ENCODE results near the gene JAK3. TPM values are rescaled to one million over a fixed set of nuclear protein-coding genes. Genes with fewer than 3 reads are reported as not detected.

JAK3 gene
- total and polyA plus RNA-seq, 2 of the 13 experiments (the other 11 are each of a cell fraction or from before 2014, with no cell fraction given) = 3.4 to 18.6 TPM

DNA sequence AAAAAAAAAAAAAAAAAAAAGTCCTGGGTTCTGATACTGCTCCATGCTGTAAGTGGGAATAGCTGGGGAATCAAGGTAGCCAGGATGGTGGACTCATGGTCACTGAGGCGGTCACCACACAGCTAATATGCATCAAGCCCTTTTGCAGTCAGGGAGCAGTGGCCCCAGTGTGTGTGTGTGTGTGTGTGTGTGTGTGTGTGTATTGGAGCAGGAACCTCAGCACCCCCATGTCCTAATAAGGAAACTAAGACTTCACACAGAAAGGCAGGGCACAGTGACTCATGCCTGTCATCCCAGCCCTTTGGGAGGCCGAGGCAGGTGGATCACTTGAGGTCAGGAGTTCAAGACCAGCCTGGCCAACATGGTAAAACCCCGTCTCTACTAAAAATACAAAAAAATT is 40.8 kb downstream of the JAK3 start (continued):
- TF ChIP-seq, protein P1, sequence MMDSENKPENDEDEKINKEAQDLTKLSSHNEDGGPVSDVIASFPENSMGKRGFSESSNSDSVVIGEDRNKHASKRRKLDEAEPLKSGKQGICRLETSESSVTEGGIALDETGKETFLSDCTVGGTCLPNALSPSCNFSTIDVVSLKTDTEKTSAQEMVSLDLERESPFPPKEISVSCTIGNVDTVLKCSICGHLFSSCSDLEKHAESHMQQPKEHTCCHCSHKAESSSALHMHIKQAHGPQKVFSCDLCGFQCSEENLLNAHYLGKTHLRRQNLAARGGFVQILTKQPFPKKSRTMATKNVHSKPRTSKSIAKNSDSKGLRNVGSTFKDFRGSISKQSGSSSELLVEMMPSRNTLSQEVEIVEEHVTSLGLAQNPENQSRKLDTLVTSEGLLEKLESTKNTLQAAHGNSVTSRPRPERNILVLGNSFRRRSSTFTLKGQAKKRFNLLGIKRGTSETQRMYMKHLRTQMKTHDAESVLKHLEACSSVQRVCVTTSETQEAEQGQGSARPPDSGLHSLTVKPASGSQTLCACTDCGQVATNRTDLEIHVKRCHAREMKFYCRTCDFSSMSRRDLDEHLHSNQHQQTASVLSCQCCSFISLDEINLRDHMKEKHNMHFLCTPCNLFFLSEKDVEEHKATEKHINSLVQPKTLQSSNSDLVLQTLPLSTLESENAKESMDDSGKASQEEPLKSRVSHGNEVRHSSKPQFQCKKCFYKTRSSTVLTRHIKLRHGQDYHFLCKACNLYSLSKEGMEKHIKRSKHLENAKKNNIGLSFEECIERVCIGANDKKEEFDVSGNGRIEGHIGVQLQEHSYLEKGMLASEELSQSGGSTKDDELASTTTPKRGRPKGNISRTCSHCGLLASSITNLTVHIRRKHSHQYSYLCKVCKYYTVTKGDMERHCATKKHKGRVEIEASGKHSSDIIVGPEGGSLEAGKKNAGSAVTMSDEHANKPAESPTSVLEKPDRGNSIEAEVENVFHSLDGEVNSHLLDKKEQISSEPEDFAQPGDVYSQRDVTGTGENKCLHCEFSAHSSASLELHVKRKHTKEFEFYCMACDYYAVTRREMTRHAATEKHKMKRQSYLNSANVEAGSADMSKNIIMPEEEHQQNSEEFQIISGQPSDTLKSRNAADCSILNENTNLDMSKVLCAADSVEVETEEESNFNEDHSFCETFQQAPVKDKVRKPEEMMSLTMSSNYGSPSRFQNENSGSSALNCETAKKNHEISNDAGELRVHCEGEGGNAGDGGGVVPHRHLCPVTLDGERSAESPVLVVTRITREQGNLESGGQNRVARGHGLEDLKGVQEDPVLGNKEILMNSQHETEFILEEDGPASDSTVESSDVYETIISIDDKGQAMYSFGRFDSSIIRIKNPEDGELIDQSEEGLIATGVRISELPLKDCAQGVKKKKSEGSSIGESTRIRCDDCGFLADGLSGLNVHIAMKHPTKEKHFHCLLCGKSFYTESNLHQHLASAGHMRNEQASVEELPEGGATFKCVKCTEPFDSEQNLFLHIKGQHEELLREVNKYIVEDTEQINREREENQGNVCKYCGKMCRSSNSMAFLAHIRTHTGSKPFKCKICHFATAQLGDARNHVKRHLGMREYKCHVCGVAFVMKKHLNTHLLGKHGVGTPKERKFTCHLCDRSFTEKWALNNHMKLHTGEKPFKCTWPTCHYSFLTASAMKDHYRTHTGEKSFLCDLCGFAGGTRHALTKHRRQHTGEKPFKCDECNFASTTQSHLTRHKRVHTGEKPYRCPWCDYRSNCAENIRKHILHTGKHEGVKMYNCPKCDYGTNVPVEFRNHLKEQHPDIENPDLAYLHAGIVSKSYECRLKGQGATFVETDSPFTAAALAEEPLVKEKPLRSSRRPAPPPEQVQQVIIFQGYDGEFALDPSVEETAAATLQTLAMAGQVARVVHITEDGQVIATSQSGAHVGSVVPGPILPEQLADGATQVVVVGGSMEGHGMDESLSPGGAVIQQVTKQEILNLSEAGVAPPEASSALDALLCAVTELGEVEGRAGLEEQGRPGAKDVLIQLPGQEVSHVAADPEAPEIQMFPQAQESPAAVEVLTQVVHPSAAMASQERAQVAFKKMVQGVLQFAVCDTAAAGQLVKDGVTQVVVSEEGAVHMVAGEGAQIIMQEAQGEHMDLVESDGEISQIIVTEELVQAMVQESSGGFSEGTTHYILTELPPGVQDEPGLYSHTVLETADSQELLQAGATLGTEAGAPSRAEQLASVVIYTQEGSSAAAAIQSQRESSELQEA (CRISPR knock-in tag; IDR thresholded peaks at IDR 0.05; ENCODE audit: not compliant biosample characterization) = no peak
- no peak for TF ChIP-seq GABPB1 (CRISPR knock-in tag; IDR thresholded peaks at IDR 0.05)
- TF ChIP-seq, protein P2, sequence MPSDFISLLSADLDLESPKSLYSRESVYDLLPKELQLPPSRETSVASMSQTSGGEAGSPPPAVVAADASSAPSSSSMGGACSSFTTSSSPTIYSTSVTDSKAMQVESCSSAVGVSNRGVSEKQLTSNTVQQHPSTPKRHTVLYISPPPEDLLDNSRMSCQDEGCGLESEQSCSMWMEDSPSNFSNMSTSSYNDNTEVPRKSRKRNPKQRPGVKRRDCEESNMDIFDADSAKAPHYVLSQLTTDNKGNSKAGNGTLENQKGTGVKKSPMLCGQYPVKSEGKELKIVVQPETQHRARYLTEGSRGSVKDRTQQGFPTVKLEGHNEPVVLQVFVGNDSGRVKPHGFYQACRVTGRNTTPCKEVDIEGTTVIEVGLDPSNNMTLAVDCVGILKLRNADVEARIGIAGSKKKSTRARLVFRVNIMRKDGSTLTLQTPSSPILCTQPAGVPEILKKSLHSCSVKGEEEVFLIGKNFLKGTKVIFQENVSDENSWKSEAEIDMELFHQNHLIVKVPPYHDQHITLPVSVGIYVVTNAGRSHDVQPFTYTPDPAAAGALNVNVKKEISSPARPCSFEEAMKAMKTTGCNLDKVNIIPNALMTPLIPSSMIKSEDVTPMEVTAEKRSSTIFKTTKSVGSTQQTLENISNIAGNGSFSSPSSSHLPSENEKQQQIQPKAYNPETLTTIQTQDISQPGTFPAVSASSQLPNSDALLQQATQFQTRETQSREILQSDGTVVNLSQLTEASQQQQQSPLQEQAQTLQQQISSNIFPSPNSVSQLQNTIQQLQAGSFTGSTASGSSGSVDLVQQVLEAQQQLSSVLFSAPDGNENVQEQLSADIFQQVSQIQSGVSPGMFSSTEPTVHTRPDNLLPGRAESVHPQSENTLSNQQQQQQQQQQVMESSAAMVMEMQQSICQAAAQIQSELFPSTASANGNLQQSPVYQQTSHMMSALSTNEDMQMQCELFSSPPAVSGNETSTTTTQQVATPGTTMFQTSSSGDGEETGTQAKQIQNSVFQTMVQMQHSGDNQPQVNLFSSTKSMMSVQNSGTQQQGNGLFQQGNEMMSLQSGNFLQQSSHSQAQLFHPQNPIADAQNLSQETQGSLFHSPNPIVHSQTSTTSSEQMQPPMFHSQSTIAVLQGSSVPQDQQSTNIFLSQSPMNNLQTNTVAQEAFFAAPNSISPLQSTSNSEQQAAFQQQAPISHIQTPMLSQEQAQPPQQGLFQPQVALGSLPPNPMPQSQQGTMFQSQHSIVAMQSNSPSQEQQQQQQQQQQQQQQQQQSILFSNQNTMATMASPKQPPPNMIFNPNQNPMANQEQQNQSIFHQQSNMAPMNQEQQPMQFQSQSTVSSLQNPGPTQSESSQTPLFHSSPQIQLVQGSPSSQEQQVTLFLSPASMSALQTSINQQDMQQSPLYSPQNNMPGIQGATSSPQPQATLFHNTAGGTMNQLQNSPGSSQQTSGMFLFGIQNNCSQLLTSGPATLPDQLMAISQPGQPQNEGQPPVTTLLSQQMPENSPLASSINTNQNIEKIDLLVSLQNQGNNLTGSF (CRISPR knock-in tag; IDR thresholded peaks at IDR 0.05) = no peak
- TF ChIP-seq, protein P3, sequence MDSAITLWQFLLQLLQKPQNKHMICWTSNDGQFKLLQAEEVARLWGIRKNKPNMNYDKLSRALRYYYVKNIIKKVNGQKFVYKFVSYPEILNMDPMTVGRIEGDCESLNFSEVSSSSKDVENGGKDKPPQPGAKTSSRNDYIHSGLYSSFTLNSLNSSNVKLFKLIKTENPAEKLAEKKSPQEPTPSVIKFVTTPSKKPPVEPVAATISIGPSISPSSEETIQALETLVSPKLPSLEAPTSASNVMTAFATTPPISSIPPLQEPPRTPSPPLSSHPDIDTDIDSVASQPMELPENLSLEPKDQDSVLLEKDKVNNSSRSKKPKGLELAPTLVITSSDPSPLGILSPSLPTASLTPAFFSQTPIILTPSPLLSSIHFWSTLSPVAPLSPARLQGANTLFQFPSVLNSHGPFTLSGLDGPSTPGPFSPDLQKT (CRISPR knock-in tag; IDR thresholded peaks at IDR 0.05; ENCODE audit: borderline replicate concordance) = no peak
- TF ChIP-seq, protein P4, sequence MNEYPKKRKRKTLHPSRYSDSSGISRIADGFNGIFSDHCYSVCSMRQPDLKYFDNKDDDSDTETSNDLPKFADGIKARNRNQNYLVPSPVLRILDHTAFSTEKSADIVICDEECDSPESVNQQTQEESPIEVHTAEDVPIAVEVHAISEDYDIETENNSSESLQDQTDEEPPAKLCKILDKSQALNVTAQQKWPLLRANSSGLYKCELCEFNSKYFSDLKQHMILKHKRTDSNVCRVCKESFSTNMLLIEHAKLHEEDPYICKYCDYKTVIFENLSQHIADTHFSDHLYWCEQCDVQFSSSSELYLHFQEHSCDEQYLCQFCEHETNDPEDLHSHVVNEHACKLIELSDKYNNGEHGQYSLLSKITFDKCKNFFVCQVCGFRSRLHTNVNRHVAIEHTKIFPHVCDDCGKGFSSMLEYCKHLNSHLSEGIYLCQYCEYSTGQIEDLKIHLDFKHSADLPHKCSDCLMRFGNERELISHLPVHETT (CRISPR knock-in tag; conservative IDR thresholded peaks at IDR 0.05) = no peak
